ENCODE data around the gene PGM2L1.

GRCh38 chr11:74377689-74378088, 20.5 kb downstream of the PGM2L1 start:
- TF ChIP-seq CTCF (conservative IDR thresholded peaks at IDR 0.05; ENCODE audit: low read depth in 2 of 2) (no peak), EZH2 (IDR thresholded peaks at IDR 0.05; ENCODE audit: low read depth, unreplicated experiment) (no peak), REST (IDR thresholded peaks at IDR 0.05; ENCODE audit: unreplicated experiment) (no peak), ETS1 (IDR thresholded peaks at IDR 0.05) (no peak), EZH2phosphoT487 (IDR thresholded peaks at IDR 0.05; ENCODE audit: unreplicated experiment) (no peak), POLR2AphosphoS5 (IDR thresholded peaks at IDR 0.05; ENCODE audit: low read depth) (no peak), ZNF462 (CRISPR knock-in tag; IDR thresholded peaks at IDR 0.05) (no peak), JUNB (IDR thresholded peaks at IDR 0.05; ENCODE audit: unreplicated experiment) (no peak), NANOG (IDR thresholded peaks at IDR 0.05; ENCODE audit: borderline replicate concordance) (no peak), STAT1 (IDR thresholded peaks at IDR 0.05; ENCODE audit: unreplicated experiment) (no peak), CREB1 (CRISPR knock-in tag; IDR thresholded peaks at IDR 0.05; ENCODE audit: low read depth) (no peak), ZNF331 (CRISPR knock-in tag; IDR thresholded peaks at IDR 0.05; ENCODE audit: low read depth) (no peak)
